ENCODE results near the gene HSH2D. TPM values are rescaled to one million over a fixed set of nuclear protein-coding genes. Genes with fewer than 3 reads are reported as not detected.
A peak's percentile ranks its signal among the peaks of the same experiment; 100 is the strongest.

Gene HSH2D
- total RNA-seq, 1 experiment from 2014 or later: 0.49 TPM

DNA sequence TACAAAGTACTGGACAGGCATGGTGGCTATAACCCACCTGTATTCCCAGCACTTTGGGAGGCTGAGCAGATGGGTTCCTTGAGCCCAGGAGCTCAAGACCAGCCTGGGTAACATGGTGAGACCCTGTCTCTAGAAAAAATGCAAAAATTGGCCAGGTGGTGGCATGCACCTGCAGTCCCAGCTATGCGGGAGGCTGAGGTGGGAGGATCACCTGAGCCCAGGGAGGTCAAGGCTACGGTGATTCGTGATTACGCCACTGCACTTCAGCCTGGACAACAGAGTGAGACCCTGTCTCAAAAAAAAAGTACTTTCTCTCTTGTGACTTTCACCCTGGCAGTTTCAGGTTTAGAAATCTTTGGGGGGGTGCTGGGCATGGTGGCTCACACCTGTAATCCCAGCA lies 43.0 kb upstream of the HSH2D start:
- DNase-seq (ENCODE audit: unreplicated experiment): no peak
- POLR2A ChIA-PET: interaction anchor here (0.6 to 1.4 kb wide), 3 partner anchors 11 to 620 kb away, joined by 3 to 4 read pairs (median 3); no protein-coding TSS in a partner anchor
- Mint-ChIP-seq H3K36me3 (ENCODE audit: insufficient read depth, unreplicated experiment) (peaks cover 99% of the 10 kb centered on the region), H3K27me3 (ENCODE audit: insufficient read depth, unreplicated experiment) (no peaks in the 10 kb centered on the region), H3K27ac (ENCODE audit: low read depth, unreplicated experiment) (no peak overlapping the region), H3K4me1 (ENCODE audit: insufficient read depth, unreplicated experiment) (no peaks in the 10 kb centered on the region), H3K9me3 (ENCODE audit: unreplicated experiment) (no peaks in the 10 kb centered on the region), H3K4me3 (ENCODE audit: unreplicated experiment) (no peak overlapping the region)
- CTCF ChIA-PET: interaction anchor here (0.7 to 1.8 kb wide), 3 partner anchors 10 to 1278 kb away, joined by 3 to 9 read pairs (median 3); no protein-coding TSS in a partner anchor
- BruUV-seq (replicated peaks): no TSS peak
- TF ChIP-seq CTCF (IDR thresholded peaks at IDR 0.05; ENCODE audit: unreplicated experiment): no peak
- intact Hi-C loops (cut with micrococcal nuclease): no loop called here

DNA sequence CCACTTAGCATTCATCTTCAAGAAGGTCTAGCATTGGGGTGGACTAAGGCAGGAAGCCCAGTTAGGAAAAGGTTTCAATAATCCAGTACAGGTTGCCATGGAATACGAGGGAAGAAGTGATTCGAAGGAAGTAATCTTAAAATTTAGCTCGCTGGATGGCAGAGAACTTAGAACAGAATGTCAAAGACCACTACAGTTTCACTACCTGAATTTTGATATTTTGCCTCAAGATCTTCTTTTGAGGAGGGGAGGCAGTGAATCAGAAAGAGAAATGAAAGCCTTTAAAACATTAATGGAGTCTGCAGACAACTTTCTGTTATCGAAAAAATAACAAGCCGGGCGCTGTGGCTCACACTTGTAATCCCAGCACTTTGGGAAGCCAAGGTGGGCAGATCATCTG lies 38.8 kb upstream of the HSH2D start:
- no peaks in the 10 kb centered on the region for H3K4me1 Mint-ChIP-seq (ENCODE audit: insufficient read depth, unreplicated experiment)
- H3K27ac Mint-ChIP-seq (ENCODE audit: low read depth, unreplicated experiment): no peak overlapping the region
- intact Hi-C loops (cut with micrococcal nuclease): no loop called here
- ChIA-PET POLR2A (interaction anchor here (0.6 kb wide), 1 partner anchor 57 kb away, joined by 4 read pairs; no protein-coding TSS in a partner anchor), CTCF (interaction anchor here (0.7 kb wide), 1 partner anchor 42 kb away, joined by 3 read pairs; no protein-coding TSS in a partner anchor)
- no peak for TF ChIP-seq CTCF (IDR thresholded peaks at IDR 0.05; ENCODE audit: unreplicated experiment)
- H3K36me3 Mint-ChIP-seq (ENCODE audit: insufficient read depth, unreplicated experiment): peaks cover 66% of the 10 kb centered on the region
- no peak for DNase-seq (ENCODE audit: unreplicated experiment)
- no peak overlapping the region for H3K4me3 Mint-ChIP-seq (ENCODE audit: unreplicated experiment)
- no peaks in the 10 kb centered on the region for H3K27me3 Mint-ChIP-seq (ENCODE audit: insufficient read depth, unreplicated experiment)
- H3K9me3 Mint-ChIP-seq (ENCODE audit: unreplicated experiment): no peaks in the 10 kb centered on the region
- BruUV-seq (replicated peaks): no TSS peak

DNA sequence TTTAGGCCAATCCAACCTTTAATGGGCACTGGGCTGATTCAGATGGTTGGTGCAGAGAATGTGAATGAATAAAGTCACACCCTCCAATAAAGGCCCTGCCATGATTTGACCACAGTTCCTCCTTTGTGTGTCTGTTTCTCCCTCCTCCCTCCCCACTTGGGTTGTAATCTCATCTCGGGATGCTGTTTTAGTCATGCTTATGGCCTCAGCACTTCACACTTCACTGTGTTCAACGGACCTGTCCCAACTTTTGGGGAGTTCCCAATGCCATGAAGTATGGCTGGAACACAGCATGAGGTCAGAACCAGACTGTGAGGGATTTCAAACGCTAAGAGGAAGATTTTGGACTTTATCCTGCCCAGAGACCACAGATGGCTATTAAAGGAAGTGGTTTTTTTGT lies 37.4 kb upstream of the HSH2D start:
- peaks cover 52% of the 10 kb centered on the region for H3K36me3 Mint-ChIP-seq (ENCODE audit: insufficient read depth, unreplicated experiment)
- H3K9me3 Mint-ChIP-seq (ENCODE audit: unreplicated experiment): no peaks in the 10 kb centered on the region
- intact Hi-C loops (cut with micrococcal nuclease): no loop called here
- no peaks in the 10 kb centered on the region for H3K4me1 Mint-ChIP-seq (ENCODE audit: insufficient read depth, unreplicated experiment)
- POLR2A ChIA-PET: no interaction called here
- H3K4me3 Mint-ChIP-seq (ENCODE audit: unreplicated experiment): no peak overlapping the region
- CTCF ChIA-PET: interaction anchor here (1.0 kb wide), 1 partner anchor 28 kb away, joined by 6 read pairs; no protein-coding TSS in a partner anchor
- BruUV-seq (replicated peaks): no TSS peak
- no peak for DNase-seq (ENCODE audit: unreplicated experiment)
- no peak for TF ChIP-seq CTCF (IDR thresholded peaks at IDR 0.05; ENCODE audit: unreplicated experiment)
- no peaks in the 10 kb centered on the region for H3K27me3 Mint-ChIP-seq (ENCODE audit: insufficient read depth, unreplicated experiment)
- no peak overlapping the region for H3K27ac Mint-ChIP-seq (ENCODE audit: low read depth, unreplicated experiment)

GRCh38 chr19:16111160-16111908 lies 32.2 kb upstream of the HSH2D start, which contains the start of gene RAB8A:
Gene RAB8A, plus strand, starts transcription at chr19:16111889. Its CDS starts 13 bp downstream, at chr19:16111902.
- CTCF ChIA-PET: interaction anchor here (0.6 to 5.0 kb wide), 25 partner anchors 10 to 537 kb away, joined by 3 to 34 read pairs (median 4); partner anchors contain the start of genes C19orf44 and CALR3
- peak within 1 kb of the TSS; percentile 90 for H3K4me3 Mint-ChIP-seq (ENCODE audit: unreplicated experiment)
- peaks cover 13% of the 10 kb centered on the region for H3K36me3 Mint-ChIP-seq (ENCODE audit: insufficient read depth, unreplicated experiment)
- peak; percentile 91 for TF ChIP-seq CTCF (IDR thresholded peaks at IDR 0.05; ENCODE audit: unreplicated experiment)
- no peaks in the 10 kb centered on the region for H3K27me3 Mint-ChIP-seq (ENCODE audit: insufficient read depth, unreplicated experiment)
- H3K9me3 Mint-ChIP-seq (ENCODE audit: unreplicated experiment): no peaks in the 10 kb centered on the region
- H3K27ac Mint-ChIP-seq (ENCODE audit: low read depth, unreplicated experiment): peak within 1 kb of the TSS; percentile 94
- H3K4me1 Mint-ChIP-seq (ENCODE audit: insufficient read depth, unreplicated experiment): no peaks in the 10 kb centered on the region
- peak; percentile 99 for DNase-seq (ENCODE audit: unreplicated experiment)
- no TSS peak for BruUV-seq (replicated peaks)
- intact Hi-C loops (cut with micrococcal nuclease): loop anchor here (1.0 to 2.0 kb wide), 5 partner anchors 41 to 74 kb away; partner anchors contain the start of gene FAM32A
- POLR2A ChIA-PET: interaction anchor here (0.6 to 1.9 kb wide), 12 partner anchors 9 to 86 kb away, joined by 3 to 12 read pairs (median 4); partner anchors contain the start of genes FAM32A and TPM4

Data from MCF 10A (cell line).